ENCODE data around the gene TNS1. TPM values are rescaled to one million over a fixed set of nuclear protein-coding genes. Genes with fewer than 3 reads are reported as not detected.
A peak's percentile ranks its signal among the peaks of the same experiment; 100 is the strongest.

The TNS1 gene
- total RNA-seq, 2 experiments from 2014 or later = 11.0 to 13.5 TPM

GRCh38 chr2:217998926-217999594 lies 3.7 kb downstream of the TNS1 start:
- CTCF ChIA-PET = no interaction called here
- no peak overlapping the region for H3K27ac Mint-ChIP-seq
- no peaks in the 10 kb centered on the region for H3K9me3 Mint-ChIP-seq
- DNase-seq = no peak
- no peaks in the 10 kb centered on the region for H3K36me3 Mint-ChIP-seq (ENCODE audit: low read depth)
- peaks cover 2% of the 10 kb centered on the region for H3K27me3 Mint-ChIP-seq
- POLR2A ChIA-PET = no interaction called here
- no peak overlapping the region for H3K4me3 Mint-ChIP-seq
- H3K4me1 Mint-ChIP-seq = no peaks in the 10 kb centered on the region

DNA sequence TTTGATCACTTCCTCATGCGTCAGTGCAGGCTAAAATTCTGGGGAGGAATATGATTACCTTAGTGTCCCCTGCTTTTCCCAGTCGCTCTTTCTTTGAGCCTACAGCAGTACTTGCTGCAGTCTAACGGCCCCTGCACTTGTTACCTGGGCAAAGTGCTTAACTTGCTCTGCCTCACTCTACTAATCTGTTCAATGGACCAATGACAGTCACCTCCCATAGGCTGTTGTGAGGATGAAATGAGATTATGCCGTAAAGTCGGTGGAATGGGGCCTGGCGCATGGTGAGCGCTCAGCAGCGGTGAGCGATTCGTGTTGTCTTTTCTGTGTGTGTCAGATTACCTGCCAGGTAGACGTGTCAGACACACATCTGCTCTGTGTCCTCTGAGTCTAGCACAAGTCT lies 5.3 kb downstream of the TNS1 start:
- CTCF ChIA-PET = no interaction called here
- no peaks in the 10 kb centered on the region for H3K36me3 Mint-ChIP-seq (ENCODE audit: low read depth)
- POLR2A ChIA-PET = no interaction called here
- H3K4me3 Mint-ChIP-seq = no peak overlapping the region
- H3K27ac Mint-ChIP-seq = no peak overlapping the region
- no peaks in the 10 kb centered on the region for H3K4me1 Mint-ChIP-seq
- H3K27me3 Mint-ChIP-seq = peaks cover 7% of the 10 kb centered on the region
- no peak for DNase-seq
- no peaks in the 10 kb centered on the region for H3K9me3 Mint-ChIP-seq

DNA sequence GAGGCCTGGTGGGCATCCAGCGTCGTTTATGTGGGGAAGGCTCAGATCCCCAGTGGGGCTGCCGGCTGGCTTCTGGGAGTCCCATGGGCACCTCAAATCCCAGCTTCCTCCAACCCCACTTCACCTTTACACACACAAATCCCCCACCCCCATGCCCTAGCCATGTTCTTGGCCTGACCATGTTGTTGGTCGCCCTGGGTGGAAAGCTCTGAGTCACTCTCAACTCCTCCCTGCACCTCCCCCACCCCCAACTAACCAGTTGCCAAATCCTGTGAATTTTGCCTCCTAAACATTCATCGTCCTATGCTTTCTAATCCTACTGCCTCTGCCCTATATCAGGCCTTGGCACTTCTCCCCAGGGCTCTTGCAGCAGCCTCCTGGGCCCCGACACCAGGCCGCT lies 6.4 kb downstream of the TNS1 start:
- CTCF ChIA-PET = no interaction called here
- Mint-ChIP-seq H3K27ac (no peak overlapping the region), H3K4me1 (no peaks in the 10 kb centered on the region), H3K36me3 (ENCODE audit: low read depth) (no peaks in the 10 kb centered on the region), H3K4me3 (no peak overlapping the region), H3K27me3 (peaks cover 7% of the 10 kb centered on the region), H3K9me3 (no peaks in the 10 kb centered on the region)
- DNase-seq = no peak
- POLR2A ChIA-PET = no interaction called here

- no peak for DNase-seq
- Mint-ChIP-seq H3K27me3 (peaks cover 7% of the 10 kb centered on the region), H3K4me3 (no peak overlapping the region), H3K9me3 (no peaks in the 10 kb centered on the region), H3K36me3 (ENCODE audit: low read depth) (no peaks in the 10 kb centered on the region), H3K4me1 (no peaks in the 10 kb centered on the region), H3K27ac (no peak overlapping the region)
- CTCF ChIA-PET = no interaction called here
- POLR2A ChIA-PET = no interaction called here
Measured at GRCh38 chr2:217995731-217996231, 7.0 kb downstream of the TNS1 start.

- no peak for DNase-seq
- no peak overlapping the region for H3K4me3 Mint-ChIP-seq
- H3K27ac Mint-ChIP-seq = no peak overlapping the region
- peaks cover 7% of the 10 kb centered on the region for H3K27me3 Mint-ChIP-seq
- H3K36me3 Mint-ChIP-seq (ENCODE audit: low read depth) = no peaks in the 10 kb centered on the region
- H3K4me1 Mint-ChIP-seq = no peaks in the 10 kb centered on the region
- ChIA-PET POLR2A (no interaction called here), CTCF (interaction anchor here (1.0 to 2.5 kb wide), 3 partner anchors 21 to 209 kb away, joined by 3 to 15 read pairs (median 11); no protein-coding TSS in a partner anchor)
- H3K9me3 Mint-ChIP-seq = no peaks in the 10 kb centered on the region
Measured at GRCh38 chr2:217994776-217995274, 8.0 kb downstream of the TNS1 start.

DNA sequence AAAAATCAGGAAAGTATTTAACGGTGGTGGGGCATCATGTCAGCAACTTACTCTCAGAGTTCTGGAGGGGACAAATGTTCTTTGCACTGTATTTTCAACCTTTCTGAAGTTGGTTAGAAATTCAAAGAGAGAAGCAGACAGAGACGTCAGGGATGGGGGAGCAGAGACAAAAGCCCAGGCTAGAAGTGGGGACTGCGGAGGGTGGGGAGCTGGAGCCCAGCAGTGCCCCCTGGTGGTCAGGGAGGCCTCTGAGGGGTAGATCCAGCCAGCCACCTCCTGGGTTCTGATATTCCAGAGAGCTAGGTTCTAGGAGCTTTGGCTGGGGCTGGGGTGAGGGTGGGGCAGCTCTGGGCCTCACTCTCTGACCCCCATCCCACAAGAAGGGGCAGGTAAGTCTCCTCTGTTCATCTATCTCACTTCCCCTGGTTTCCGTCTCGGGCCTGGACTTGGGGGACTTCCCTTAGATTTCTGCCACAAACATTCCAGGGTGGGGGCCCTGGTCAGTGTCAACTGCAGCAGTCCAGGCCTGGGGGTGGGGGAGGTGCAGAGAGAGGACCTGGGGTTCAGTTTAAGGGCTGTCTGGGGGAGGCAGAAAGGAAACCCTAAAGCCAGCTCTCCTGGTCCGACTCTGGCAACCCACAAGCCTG lies 8.9 kb downstream of the TNS1 start:
- peak; percentile 58 for DNase-seq
- no peak overlapping the region for H3K27ac Mint-ChIP-seq
- peaks cover 2% of the 10 kb centered on the region for H3K4me1 Mint-ChIP-seq
- ChIA-PET CTCF (interaction anchor here (1.0 to 2.5 kb wide), 7 partner anchors 15 to 208 kb away, joined by 3 to 15 read pairs (median 3); no protein-coding TSS in a partner anchor), POLR2A (interaction anchor here (0.6 kb wide), 1 partner anchor 208 kb away, joined by 3 read pairs; no protein-coding TSS in a partner anchor)
- H3K36me3 Mint-ChIP-seq (ENCODE audit: low read depth) = no peaks in the 10 kb centered on the region
- H3K27me3 Mint-ChIP-seq = peaks cover 7% of the 10 kb centered on the region
- H3K9me3 Mint-ChIP-seq = no peaks in the 10 kb centered on the region
- H3K4me3 Mint-ChIP-seq = no peak overlapping the region

GRCh38 chr2:217993138-217993537 lies 9.7 kb downstream of the TNS1 start:
- Mint-ChIP-seq H3K4me3 (no peak overlapping the region), H3K9me3 (no peaks in the 10 kb centered on the region), H3K4me1 (peaks cover 2% of the 10 kb centered on the region), H3K36me3 (ENCODE audit: low read depth) (no peaks in the 10 kb centered on the region), H3K27me3 (peaks cover 7% of the 10 kb centered on the region), H3K27ac (no peak overlapping the region)
- ChIA-PET POLR2A (no interaction called here), CTCF (interaction anchor here (1.1 to 2.5 kb wide), 6 partner anchors 16 to 208 kb away, joined by 3 to 15 read pairs (median 4); no protein-coding TSS in a partner anchor)
- DNase-seq = no peak

GRCh38 chr2:217992061-217992460 lies 10.7 kb downstream of the TNS1 start:
- POLR2A ChIA-PET = no interaction called here
- Mint-ChIP-seq H3K4me1 (peaks cover 2% of the 10 kb centered on the region), H3K36me3 (ENCODE audit: low read depth) (no peaks in the 10 kb centered on the region), H3K27ac (no peak overlapping the region), H3K4me3 (no peak overlapping the region), H3K9me3 (no peaks in the 10 kb centered on the region), H3K27me3 (peaks cover 7% of the 10 kb centered on the region)
- CTCF ChIA-PET = no interaction called here
- DNase-seq = no peak

GRCh38 chr2:217990791-217991465 lies 11.9 kb downstream of the TNS1 start:
- DNase-seq = no peak
- POLR2A ChIA-PET = no interaction called here
- H3K4me3 Mint-ChIP-seq = no peak overlapping the region
- H3K9me3 Mint-ChIP-seq = no peaks in the 10 kb centered on the region
- CTCF ChIA-PET = interaction anchor here (1.1 kb wide), 1 partner anchor 205 kb away, joined by 3 read pairs; no protein-coding TSS in a partner anchor
- H3K27ac Mint-ChIP-seq = no peak overlapping the region
- peaks cover 7% of the 10 kb centered on the region for H3K27me3 Mint-ChIP-seq
- H3K4me1 Mint-ChIP-seq = peaks cover 2% of the 10 kb centered on the region
- H3K36me3 Mint-ChIP-seq (ENCODE audit: low read depth) = no peaks in the 10 kb centered on the region

- CTCF ChIA-PET = interaction anchor here (1.1 kb wide), 1 partner anchor 205 kb away, joined by 3 read pairs; no protein-coding TSS in a partner anchor
- H3K27ac Mint-ChIP-seq = no peak overlapping the region
- H3K27me3 Mint-ChIP-seq = peaks cover 7% of the 10 kb centered on the region
- H3K36me3 Mint-ChIP-seq (ENCODE audit: low read depth) = no peaks in the 10 kb centered on the region
- no peak for DNase-seq
- H3K4me3 Mint-ChIP-seq = no peak overlapping the region
- peaks cover 2% of the 10 kb centered on the region for H3K4me1 Mint-ChIP-seq
- POLR2A ChIA-PET = no interaction called here
- no peaks in the 10 kb centered on the region for H3K9me3 Mint-ChIP-seq
Measured at GRCh38 chr2:217990389-217990788, 12.4 kb downstream of the TNS1 start.

GRCh38 chr2:217989221-217989948 lies 13.4 kb downstream of the TNS1 start:
- Mint-ChIP-seq H3K27ac (peak overlapping the region; percentile 43), H3K4me1 (peaks cover 2% of the 10 kb centered on the region), H3K4me3 (no peak overlapping the region), H3K36me3 (ENCODE audit: low read depth) (no peaks in the 10 kb centered on the region), H3K9me3 (no peaks in the 10 kb centered on the region), H3K27me3 (peaks cover 7% of the 10 kb centered on the region)
- DNase-seq = peak; percentile 14
- ChIA-PET CTCF (interaction anchor here (0.9 to 1.2 kb wide), 3 partner anchors 45 to 203 kb away, joined by 3 to 4 read pairs (median 4); no protein-coding TSS in a partner anchor), POLR2A (no interaction called here)

GRCh38 chr2:217988840-217989204 lies 14.0 kb downstream of the TNS1 start:
- no peaks in the 10 kb centered on the region for H3K36me3 Mint-ChIP-seq (ENCODE audit: low read depth)
- no peaks in the 10 kb centered on the region for H3K9me3 Mint-ChIP-seq
- H3K27ac Mint-ChIP-seq = no peak overlapping the region
- H3K27me3 Mint-ChIP-seq = peaks cover 7% of the 10 kb centered on the region
- ChIA-PET POLR2A (no interaction called here), CTCF (interaction anchor here (0.9 to 1.2 kb wide), 3 partner anchors 198 to 203 kb away, joined by 4 read pairs; no protein-coding TSS in a partner anchor)
- H3K4me1 Mint-ChIP-seq = peaks cover 2% of the 10 kb centered on the region
- H3K4me3 Mint-ChIP-seq = no peak overlapping the region
- no peak for DNase-seq
